ENCODE results near the gene MAPK6. TPM values are rescaled to one million over a fixed set of nuclear protein-coding genes. Genes with fewer than 3 reads are reported as not detected.
A peak's percentile ranks its signal among the peaks of the same experiment; 100 is the strongest.

The MAPK6 gene
- total RNA-seq, 2 experiments from 2014 or later = 48.5 to 49.8 TPM

- peaks cover 20% of the 10 kb centered on the region for H3K4me1 ChIP-seq (ENCODE audit: insufficient read depth, low read length)
- ChIA-PET POLR2A (interaction anchor here (1.8 to 1.9 kb wide), 2 partner anchors 13 to 173 kb away, joined by 5 to 8 read pairs; no protein-coding TSS in a partner anchor), CTCF (interaction anchor here (1.5 kb wide), 1 partner anchor 72 kb away, joined by 5 read pairs; no protein-coding TSS in a partner anchor)
- no peak overlapping the region for H3K4me3 ChIP-seq (ENCODE audit: low read length)
- Mint-ChIP-seq H3K9me3 (no peaks in the 10 kb centered on the region), H3K4me3 (no peak overlapping the region), H3K27ac (no peak overlapping the region), H3K4me1 (ENCODE audit: low read depth) (peaks cover 25% of the 10 kb centered on the region), H3K27me3 (no peaks in the 10 kb centered on the region), H3K36me3 (ENCODE audit: low read depth) (no peaks in the 10 kb centered on the region)
- no peaks in the 10 kb centered on the region for H3K9me3 ChIP-seq (ENCODE audit: control insufficient read depth in 1 of 2, insufficient read depth in 1 of 2, low read length in 2 of 2)
- H3K36me3 ChIP-seq (ENCODE audit: insufficient read depth, low read length) = no peaks in the 10 kb centered on the region
- H3K27ac ChIP-seq (ENCODE audit: low read depth in 1 of 2, low read length in 2 of 2) = no peak overlapping the region
- no peak for TF ChIP-seq CTCF (IDR thresholded peaks at IDR 0.05)
- ATAC-seq (ENCODE audit: poor library complexity) = no peak
- intact Hi-C loops (cut with DNase I, micrococcal nuclease) = no loop called here
- DNase-seq = no peak
- no peaks in the 10 kb centered on the region for H3K27me3 ChIP-seq (ENCODE audit: control insufficient read depth in 1 of 2, insufficient read depth in 2 of 2, low read length in 2 of 2)
Observed at GRCh38 chr15:52006702-52007340, 12.2 kb upstream of the MAPK6 start.

- ATAC-seq (ENCODE audit: poor library complexity) (peak; percentile 54), DNase-seq (peak in 1 of 14 experiments; percentile 10)
- no peaks in the 10 kb centered on the region for H3K27me3 Mint-ChIP-seq
- H3K36me3 Mint-ChIP-seq (ENCODE audit: low read depth) = no peaks in the 10 kb centered on the region
- Histone ChIP-seq H3K4me3 (ENCODE audit: low read length) (no peak overlapping the region), H3K36me3 (ENCODE audit: insufficient read depth, low read length) (no peaks in the 10 kb centered on the region), H3K27me3 (ENCODE audit: control insufficient read depth in 1 of 2, insufficient read depth in 2 of 2, low read length in 2 of 2) (no peaks in the 10 kb centered on the region), H3K4me1 (ENCODE audit: insufficient read depth, low read length) (peaks cover 20% of the 10 kb centered on the region), H3K9me3 (ENCODE audit: control insufficient read depth in 1 of 2, insufficient read depth in 1 of 2, low read length in 2 of 2) (no peaks in the 10 kb centered on the region), H3K27ac (ENCODE audit: low read depth in 1 of 2, low read length in 2 of 2) (peak overlapping the region in 1 of 2 donors; percentile 32)
- H3K9me3 Mint-ChIP-seq = no peaks in the 10 kb centered on the region
- no peak for TF ChIP-seq CTCF (IDR thresholded peaks at IDR 0.05)
- peak overlapping the region; percentile 78 for H3K27ac Mint-ChIP-seq
- H3K4me1 Mint-ChIP-seq (ENCODE audit: low read depth) = peaks cover 25% of the 10 kb centered on the region
- intact Hi-C loops (cut with DNase I, micrococcal nuclease) = no loop called here
- ChIA-PET POLR2A (interaction anchor here (0.5 kb wide), 1 partner anchor 12 kb away, joined by 7 read pairs; no protein-coding TSS in a partner anchor), CTCF (no interaction called here)
- peak overlapping the region; percentile 40 for H3K4me3 Mint-ChIP-seq
Observed at GRCh38 chr15:52008359-52008697, 10.7 kb upstream of the MAPK6 start.

- H3K4me1 Mint-ChIP-seq (ENCODE audit: low read depth) = peaks cover 25% of the 10 kb centered on the region
- no peak for ATAC-seq (ENCODE audit: poor library complexity)
- intact Hi-C loops (cut with DNase I, micrococcal nuclease) = no loop called here
- no peak for TF ChIP-seq CTCF (IDR thresholded peaks at IDR 0.05)
- no peak overlapping the region for H3K4me3 Mint-ChIP-seq
- H3K9me3 Mint-ChIP-seq = no peaks in the 10 kb centered on the region
- POLR2A ChIA-PET = interaction anchor here (0.5 kb wide), 1 partner anchor 11 kb away, joined by 7 read pairs; no protein-coding TSS in a partner anchor
- H3K27ac ChIP-seq (ENCODE audit: low read depth in 1 of 2, low read length in 2 of 2) = no peak overlapping the region
- H3K27me3 Mint-ChIP-seq = no peaks in the 10 kb centered on the region
- no peak overlapping the region for H3K4me3 ChIP-seq (ENCODE audit: low read length)
- DNase-seq = no peak
- no peaks in the 10 kb centered on the region for H3K36me3 ChIP-seq (ENCODE audit: insufficient read depth, low read length)
- H3K36me3 Mint-ChIP-seq (ENCODE audit: low read depth) = no peaks in the 10 kb centered on the region
- no peaks in the 10 kb centered on the region for H3K9me3 ChIP-seq (ENCODE audit: control insufficient read depth in 1 of 2, insufficient read depth in 1 of 2, low read length in 2 of 2)
- CTCF ChIA-PET = no interaction called here
- no peaks in the 10 kb centered on the region for H3K27me3 ChIP-seq (ENCODE audit: control insufficient read depth in 1 of 2, insufficient read depth in 2 of 2, low read length in 2 of 2)
- H3K4me1 ChIP-seq (ENCODE audit: insufficient read depth, low read length) = peaks cover 20% of the 10 kb centered on the region
- peak overlapping the region; percentile 78 for H3K27ac Mint-ChIP-seq
Observed at GRCh38 chr15:52008698-52009434, 10.2 kb upstream of the MAPK6 start.
